Tibial nerve (tissue), 4 donors: Measurements from ENCODE around the gene GNAL.

Source experiments
- CTCF ChIP-seq, 5 experiments: fragments of 200-600 bp in 3 of 5; fragments of 450-650 bp in 2 of 5; sonication (generic) in 3 of 5; IDR thresholded peaks; one replicate each; pipeline ENCODE4 v1.5.1; 2016 to 2019; ENCODE audit warnings: antibody characterized with exemption in 5 of 5, mild to moderate bottlenecking in 3 of 5, moderate library complexity in 2 of 5
- EP300 ChIP-seq, 2 donors: sonication (generic); formaldehyde crosslinking; IDR thresholded peaks; one replicate each; pipeline ENCODE4 v1.6.1; 2017; ENCODE audit warnings: antibody characterized with exemption in 2 of 2, mild to moderate bottlenecking in 1 of 2
- POLR2A ChIP-seq, 2 donors: fragments of 450-650 bp; IDR thresholded peaks; one replicate each; pipeline ENCODE4 v1.6.1; 2017; ENCODE audit warnings: antibody characterized with exemption in 2 of 2, mild to moderate bottlenecking in 2 of 2, moderate library complexity in 2 of 2

DNA sequence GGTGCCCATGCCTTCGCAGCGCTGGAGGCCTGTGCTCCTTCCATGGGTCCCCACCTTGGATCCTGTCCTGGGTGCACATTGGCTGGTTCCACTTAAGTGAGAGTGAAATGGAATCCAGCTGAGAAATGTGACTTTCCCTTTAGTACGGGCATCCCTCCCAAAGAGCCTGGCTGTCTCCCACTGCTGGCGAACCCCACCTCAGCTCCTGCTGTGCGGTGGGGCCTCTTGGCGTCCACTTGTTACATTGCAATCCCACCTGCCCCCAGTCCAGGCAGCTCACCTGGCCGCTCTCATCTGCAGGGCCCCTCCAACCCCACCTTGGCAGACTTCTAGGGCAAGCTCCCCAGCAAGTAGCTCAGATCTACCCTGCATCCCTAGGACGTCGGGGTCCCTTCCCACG is 35.5 kb upstream of the GNAL start:
- TF ChIP-seq POLR2A (IDR thresholded peaks at IDR 0.05) (no peak), CTCF (IDR thresholded peaks at IDR 0.05) (no peak), EP300 (IDR thresholded peaks at IDR 0.05) (no peak)
